Measurements from ENCODE around the gene PRRG2. TPM values are rescaled to one million over a fixed set of nuclear protein-coding genes. Genes with fewer than 3 reads are reported as not detected.

Gene PRRG2
- total and polyA plus RNA-seq, 9 of the 15 experiments (the other 6 are each of a cell fraction or from before 2014, with no cell fraction given): 0.06 to 1.1 (median 0.33) TPM

- CTCF ChIA-PET (ENCODE audit: low intra/inter-chr PET ratio): no interaction called here
- no TSS peak for BruUV-seq (replicated peaks)
- in situ Hi-C loops (cut with MboI): no loop called here
Observed at GRCh38 chr19:49614096-49614833, 33.1 kb downstream of the PRRG2 start.

More at GRCh38 chr19:49614096-49614833, 33.1 kb downstream of the PRRG2 start:
- Histone ChIP-seq H3K27me3 (ENCODE audit: control insufficient read depth in 2 of 2, insufficient read depth in 2 of 2, low read length in 2 of 2) (no peaks in the 10 kb centered on the region), H3K9ac (ENCODE audit: insufficient read depth in 1 of 2, low read depth in 2 of 2, low read length in 2 of 2) (peak overlapping the region in 1 of 2 experiments; percentile 36; a peak in 2 of 4 replicates), H3K4me2 (ENCODE audit: insufficient read depth, low read length) (no peak overlapping the region), H3K4me3 (no peak overlapping the region), H4K20me1 (replicated peaks; ENCODE audit: control insufficient read depth, insufficient read depth, low read length) (no peaks in the 10 kb centered on the region; the same call in 1 of the 2 replicates), H2AFZ (ENCODE audit: low read depth, low read length) (no peak overlapping the region), H3K27ac (ENCODE audit: extremely low read depth, low read depth, low read length) (no peak overlapping the region; the same call in 2 of the 3 replicates), H3K9me1 (ENCODE audit: control insufficient read depth, insufficient read depth, low read length) (peaks cover 2% of the 10 kb centered on the region), H3K4me1 (replicated peaks in 1 of 2; ENCODE audit: control insufficient read depth in 2 of 2, insufficient read depth in 2 of 2, low read length in 2 of 2) (peaks cover 0 to 5% of the 10 kb centered on the region in 2 experiments; a peak in 2 of 5 replicates), H3K9me3 (replicated peaks; ENCODE audit: control insufficient read depth, insufficient read depth, low read depth, low read length) (no peaks in the 10 kb centered on the region), H3K79me2 (ENCODE audit: control insufficient read depth, insufficient read depth, low read length) (peaks cover 3% of the 10 kb centered on the region; the same call in 1 of the 3 replicates), H3K36me3 (ENCODE audit: control insufficient read depth, insufficient read depth, low read length) (peaks cover 76% of the 10 kb centered on the region; the same call in 1 of the 3 replicates)
- DNase-seq (ENCODE audit: extremely low read depth in 1 of 4, low spot score in 3 of 4) (no peak), ATAC-seq (no peak), FAIRE-seq (no peak)
- WGBS (ENCODE audit: insufficient coverage, low coverage, missing lambda C conversion rate): 81% methylated on average over 18 of the region's 19 CpGs
- TF ChIP-seq ZNF589 (CRISPR knock-in tag; IDR thresholded peaks at IDR 0.05; ENCODE audit: low read depth): 0 out of 2 replicates have a peak, but pooled peaks have one; percentile 41
- TF ChIP-seq STAT5B (CRISPR knock-in tag; IDR thresholded peaks at IDR 0.05): no peak
- peak; percentile 76; the same call in 1 of the 2 replicates for TF ChIP-seq FOSL1 (tag; conservative IDR thresholded peaks at IDR 0.05)
- TF ChIP-seq ATF3 (IDR thresholded peaks at IDR 0.05): peak; percentile 13; the same call in 1 of the 2 replicates
- no peak for TF ChIP-seq ATF3 (CRISPR knock-in tag; conservative IDR thresholded peaks at IDR 0.05)
- no peak for TF ChIP-seq FOXP1 (CRISPR knock-in tag; IDR thresholded peaks at IDR 0.05)
- POLR2A ChIA-PET: no interaction called here
- intact Hi-C loops (cut with micrococcal nuclease): no loop called here
